K562 (cell line): ENCODE data around the gene THAP4. TPM values are rescaled to one million over a fixed set of nuclear protein-coding genes. Genes with fewer than 3 reads are reported as not detected.

ENCODE experiments used
- ATAC-seq: fragments of 200-7000 bp; cut with Tn5 transposase; 3 replicates; pipeline ENCODE4 v1.9.1; 2020; ENCODE audit warnings: moderate library complexity
- BruUV-seq: library from RNA; stranded (reverse); fragments of 400-500 nt; replicated peaks from 2 replicates; lab custom pipeline; 2021; lab: Mats Ljungman, UMichigan
- CTCF ChIA-PET: fragments of 300-600 bp; formaldehyde crosslinking; extraction: SDS; loops from one replicate; lab custom pipeline; 2021; ENCODE audit warnings: low intra/inter-chr PET ratio; lab: Yijun Ruan, JAX
- POLR2A ChIA-PET: fragments of 300-600, 350-650 bp; sonication (Branson Sonifier 250); formaldehyde crosslinking; extraction: SDS; loops from one replicate; lab custom pipeline; 2021; ENCODE audit warnings: antibody characterized with exemption, inconsistent platforms; lab: Yijun Ruan, JAX
- DNase-seq, 4 experiments: peaks; one replicate each; pipeline versions ENCODE4 v3.0.0 to v3.0.0-alpha.2; 2011 to 2018; ENCODE audit warnings: low spot score in 3 of 4, mixed read lengths in 3 of 4; ENCODE audit errors: extremely low read depth in 1 of 4
- FAIRE-seq: peaks from 2 replicates; lab custom pipeline; 2011; peaks lifted over from hg19 to GRCh38; lab: Jason Lieb, UNC
- H2AFZ ChIP-seq: 2 replicates; pipeline ENCODE4 v1.6.0; 2011; ENCODE audit warnings: low read depth, low read length, control low read depth, inconsistent platforms
- H3K27ac ChIP-seq: fragments of 200-600 bp; 3 replicates; pipeline ENCODE4 v1.8.0; 2011; ENCODE audit warnings: low read depth, mild to moderate bottlenecking, control low read depth, inconsistent platforms, low read length, moderate library complexity, mixed read lengths; ENCODE audit errors: extremely low read depth
- H3K27me3 ChIP-seq, 2 experiments: fragments of 300-600 bp in 1 of 2; 2 replicates in 1 of 2; 3 replicates in 1 of 2; pipeline versions ENCODE4 v1.6.0 to v1.8.0; 2011; ENCODE audit warnings: inconsistent platforms in 2 of 2, low read length in 2 of 2, mild to moderate bottlenecking in 1 of 2, mixed read lengths in 1 of 2, moderate library complexity in 1 of 2; ENCODE audit not compliant: control insufficient read depth in 2 of 2, insufficient read depth in 2 of 2
- H3K36me3 ChIP-seq: fragments of 300-600 bp; 3 replicates; pipeline ENCODE4 v1.8.0; 2011; ENCODE audit warnings: mild to moderate bottlenecking, low read length, inconsistent platforms; ENCODE audit not compliant: control insufficient read depth, insufficient read depth
- H3K4me1 ChIP-seq, 2 experiments: fragments of 200-600 bp in 1 of 2; replicated peaks in 1 of 2; 2 replicates in 1 of 2; 3 replicates in 1 of 2; pipeline versions ENCODE4 v1.5.1 to v1.8.0; 2011; ENCODE audit warnings: inconsistent platforms in 2 of 2, low read length in 2 of 2, mild to moderate bottlenecking in 1 of 2, mixed read lengths in 1 of 2, moderate library complexity in 1 of 2; ENCODE audit not compliant: control insufficient read depth in 2 of 2, insufficient read depth in 2 of 2
- H3K4me2 ChIP-seq: 2 replicates; pipeline ENCODE4 v1.6.1; 2011; ENCODE audit warnings: low read length, control low read depth, inconsistent platforms, mixed read lengths; ENCODE audit not compliant: insufficient read depth
- H3K4me3 ChIP-seq: fragments of 200-600 bp; sonication (generic), shearing (Covaris generic); 2 replicates; pipeline ENCODE4 v1.5.1; 2016; ENCODE audit warnings: control low read depth, inconsistent platforms
- H3K79me2 ChIP-seq: fragments of 200-600 bp; 3 replicates; pipeline ENCODE4 v1.8.0; 2011; ENCODE audit warnings: low read length, inconsistent platforms; ENCODE audit not compliant: control insufficient read depth, insufficient read depth
- H3K9ac ChIP-seq, 2 experiments: 2 replicates each; pipeline versions ENCODE4 v1.6.0 to v1.6.1; 2011; ENCODE audit warnings: low read depth in 2 of 2, low read length in 2 of 2, control low read depth in 1 of 2, inconsistent platforms in 1 of 2, mild to moderate bottlenecking in 1 of 2, mixed read lengths in 1 of 2; ENCODE audit not compliant: insufficient read depth in 1 of 2
- H3K9me1 ChIP-seq: one replicate; pipeline ENCODE4 v1.6.0; 2011; ENCODE audit warnings: inconsistent platforms, mild to moderate bottlenecking, low read length, moderate library complexity; ENCODE audit not compliant: control insufficient read depth, insufficient read depth
- H3K9me3 ChIP-seq: replicated peaks from 2 replicates; pipeline ENCODE4 v1.5.1; 2011; ENCODE audit warnings: low read depth, low read length, inconsistent platforms; ENCODE audit not compliant: control insufficient read depth, insufficient read depth
- H4K20me1 ChIP-seq: replicated peaks from 2 replicates; pipeline ENCODE4 v1.6.1; 2011; ENCODE audit warnings: low read length, inconsistent platforms, mixed read lengths; ENCODE audit not compliant: control insufficient read depth, insufficient read depth
- SUPT5H ChIP-seq: fragments of 450-650 bp; IDR thresholded peaks from 2 replicates; pipeline ENCODE4 v1.6.1; 2016
- WGBS: fragments of 100-300 bp; shearing (Covaris generic); methylation state at CpG from one replicate; pipeline ENCODE4 v1.1.6; 2016; ENCODE audit warnings: low coverage, mixed read lengths; ENCODE audit not compliant: insufficient coverage; ENCODE audit errors: missing lambda C conversion rate; 5-methylcytosine and 5-hydroxymethylcytosine counted together
- in situ Hi-C: fragments of 300-500 bp; cut with MboI; formaldehyde crosslinking; loops from 4 replicates; pipeline ENCODE4 v1.15.0; 2018; ENCODE audit warnings: inconsistent platforms, mixed read lengths
- intact Hi-C: fragments of 100-400 bp; cut with micrococcal nuclease; formaldehyde crosslinking; loops from 2 replicates; pipeline ENCODE4 v1.14.2; 2022
- polyA plus RNA-seq, 8 experiments: library from polyadenylated mRNA; depleted of rRNA in 4 of 8; stranded (reverse) in 5 of 8; unstranded in 3 of 8; fragments of >200 nt; fragmentation: Nextera tagmentation in 2 of 8; fragmentation: Illumina TruSeq in 1 of 8; extraction: Ambion mirVana in 2 of 8; extraction: Trizol in 1 of 8; gene quantifications; 2 replicates each; pipeline versions ENCODE4 v1.2.1 to v1.2.3, GENCODE V29; 2011 to 2014; ENCODE audit warnings: inconsistent platforms in 1 of 8, missing spikeins in 1 of 8
- total RNA-seq, 7 experiments: library from RNA; depleted of rRNA in 6 of 7; stranded (reverse); fragments of >200 nt in 6 of 7; fragmentation: Illumina TruSeq in 2 of 7; extraction: Trizol in 2 of 7; gene quantifications; 2 replicates each; pipeline versions ENCODE4 v1.2.1 to v1.2.3, GENCODE V29; 2011 to 2021; ENCODE audit warnings: low replicate concordance in 1 of 7
- TF ChIP-seq, protein P1 (sequence below): sonication (generic); IDR thresholded peaks from 2 replicates; pipeline ENCODE4 v1.6.1; 2016

Gene THAP4
- total and polyA plus RNA-seq, 9 of the 15 experiments (the other 6 are each of a cell fraction or from before 2014, with no cell fraction given), result 8.6 to 60.9 (median 43.9) TPM

DNA sequence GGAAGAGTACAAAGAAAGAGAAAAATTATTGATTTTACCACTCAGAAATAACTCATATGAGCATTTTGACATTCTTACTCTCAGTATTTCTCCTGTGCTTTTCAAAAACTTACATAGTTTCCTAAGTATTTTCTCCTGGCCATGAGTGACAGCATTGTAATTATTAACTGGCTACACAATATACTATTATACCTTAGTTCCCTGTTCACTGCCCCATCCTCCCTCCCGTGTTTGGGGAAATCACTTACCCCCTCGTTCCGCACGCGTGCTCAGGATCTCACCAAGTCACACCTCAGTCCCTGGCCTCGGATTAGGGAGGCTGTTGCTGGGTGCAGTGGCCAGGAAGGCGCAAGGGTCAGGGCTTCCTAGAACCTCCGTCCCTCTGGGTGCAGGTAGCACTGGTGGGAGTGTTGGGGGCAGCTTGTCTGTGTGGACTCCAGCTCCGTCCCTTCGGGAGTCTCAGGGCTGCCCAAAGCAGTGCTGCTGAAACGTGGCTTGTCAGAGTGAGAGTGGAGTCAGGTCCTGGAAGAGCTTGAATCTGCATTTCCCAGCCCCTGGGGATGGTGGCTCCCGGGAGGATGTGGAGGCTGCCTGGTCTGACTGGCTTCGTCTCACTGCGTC is 23.7 kb upstream of the THAP4 start:
- 0 out of 4 replicates have a peak overlapping the region, but pooled peaks of 1 of the 2 experiments have one; percentile 36 for H3K9ac ChIP-seq
- no peaks in the 10 kb centered on the region for H3K9me1 ChIP-seq
- FAIRE-seq (no peak), DNase-seq (no peak), ATAC-seq (no peak)
- 96% methylated on average over 11 of the region's 14 CpGs for WGBS
- intact Hi-C loops, result no loop called here
- H3K9me3 ChIP-seq, result no peaks in the 10 kb centered on the region
- peaks cover 0 to 3% of the 10 kb centered on the region in 2 experiments; a peak in 2 of 5 replicates for H3K4me1 ChIP-seq
- peaks cover 33% of the 10 kb centered on the region; the same call in 2 of the 3 replicates for H3K36me3 ChIP-seq
- H3K27ac ChIP-seq, result no peak overlapping the region
- CTCF ChIA-PET, result no interaction called here
- POLR2A ChIA-PET, result interaction anchor here (1.6 kb wide), 1 partner anchor 11 kb away, joined by 5 read pairs; no protein-coding TSS in a partner anchor
- no peaks in the 10 kb centered on the region for H3K79me2 ChIP-seq
- H3K4me2 ChIP-seq, result no peak overlapping the region
- H3K27me3 ChIP-seq, result no peaks in the 10 kb centered on the region
- H2AFZ ChIP-seq, result no peak overlapping the region
- BruUV-seq, result no TSS peak
- no peaks in the 10 kb centered on the region for H4K20me1 ChIP-seq
- in situ Hi-C loops, result no loop called here
- TF ChIP-seq, protein P1, sequence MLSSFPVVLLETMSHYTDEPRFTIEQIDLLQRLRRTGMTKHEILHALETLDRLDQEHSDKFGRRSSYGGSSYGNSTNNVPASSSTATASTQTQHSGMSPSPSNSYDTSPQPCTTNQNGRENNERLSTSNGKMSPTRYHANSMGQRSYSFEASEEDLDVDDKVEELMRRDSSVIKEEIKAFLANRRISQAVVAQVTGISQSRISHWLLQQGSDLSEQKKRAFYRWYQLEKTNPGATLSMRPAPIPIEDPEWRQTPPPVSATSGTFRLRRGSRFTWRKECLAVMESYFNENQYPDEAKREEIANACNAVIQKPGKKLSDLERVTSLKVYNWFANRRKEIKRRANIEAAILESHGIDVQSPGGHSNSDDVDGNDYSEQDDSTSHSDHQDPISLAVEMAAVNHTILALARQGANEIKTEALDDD, result no peak
- 0 out of 2 replicates have a peak, but pooled peaks have one; percentile 18 for TF ChIP-seq SUPT5H
- H3K4me3 ChIP-seq, result no peak overlapping the region
